Heart right ventricle (tissue), 16 donors: Measurements from ENCODE around the gene RBFOX2. TPM values are rescaled to one million over a fixed set of nuclear protein-coding genes. Genes with fewer than 3 reads are reported as not detected.

Experiments
- ATAC-seq, 8 donors: fragments of 200-7000 bp; cut with Tn5 transposase; one replicate each; pipeline ENCODE4 v1.9.1; 2020; ENCODE audit warnings: mild to moderate bottlenecking in 8 of 8, moderate library complexity in 8 of 8, moderate number of reproducible peaks in 1 of 8
- DNase-seq, 2 donors: peaks; one replicate each; pipeline ENCODE4 v3.0.0-alpha.2; 2020
- H3K27ac ChIP-seq, 10 donors: fragments of 200-600 bp; sonication (generic) in 2 of 10; one replicate each; pipeline versions ENCODE4 v1.5.0 to v1.8.0; 2020 to 2022; ENCODE audit warnings: mild to moderate bottlenecking in 3 of 10
- H3K27me3 ChIP-seq, 7 donors: fragments of 200-600 bp; one replicate each; pipeline ENCODE4 v1.8.0; 2021 to 2022; ENCODE audit warnings: mild to moderate bottlenecking in 2 of 7
- H3K36me3 ChIP-seq, 9 donors: fragments of 200-600 bp; sonication (generic) in 1 of 9; one replicate each; pipeline versions ENCODE4 v1.5.0 to v1.8.0; 2020 to 2022; ENCODE audit warnings: mild to moderate bottlenecking in 2 of 9
- H3K4me1 ChIP-seq, 9 donors: fragments of 200-600 bp; sonication (generic) in 1 of 9; one replicate each; pipeline versions ENCODE4 v1.5.0 to v1.8.0; 2020 to 2022; ENCODE audit warnings: mild to moderate bottlenecking in 4 of 9
- H3K4me3 ChIP-seq, 10 donors: fragments of 200-600 bp; sonication (generic) in 2 of 10; one replicate each; pipeline versions ENCODE4 v1.5.0 to v1.8.0; 2020 to 2022; ENCODE audit warnings: mild to moderate bottlenecking in 7 of 10, moderate library complexity in 2 of 10
- H3K9me3 ChIP-seq, 11 donors: fragments of 200-600 bp in 10 of 11; sonication (generic) in 2 of 11; one replicate each; pipeline versions ENCODE4 v1.5.0 to v1.8.0; 2013 to 2022; ENCODE audit warnings: mild to moderate bottlenecking in 2 of 11, control low read depth in 1 of 11, moderate library complexity in 1 of 11
- CTCF ChIP-seq, 9 donors: fragments of 200-600 bp; sonication (generic) in 2 of 9; IDR thresholded peaks; one replicate each; pipeline versions ENCODE4 v1.5.0 to v1.8.0; 2021 to 2022; ENCODE audit warnings: antibody characterized with exemption in 9 of 9, mild to moderate bottlenecking in 5 of 9, moderate library complexity in 1 of 9
- WGBS, 2 donors: extraction: QIAGEN DNeasy Blood & Tissue Kit; methylation state at CpG; one replicate each; pipeline ENCODE4 v1.1.7; 2013; ENCODE audit warnings: inconsistent platforms in 1 of 2; 5-methylcytosine and 5-hydroxymethylcytosine counted together
- intact Hi-C, 10 donors: fragments of 100-400 bp; cut with DNase I; formaldehyde crosslinking; loops; one replicate each; pipeline versions ENCODE4 v1.11.1 to v1.14.2; 2022
- polyA plus RNA-seq, 2 donors: library from polyadenylated mRNA; stranded (reverse); fragments of 200-250 nt; gene quantifications; one replicate each; pipeline ENCODE4 v1.2.3, GENCODE V29; 2013
- total RNA-seq, 10 donors: library from RNA; stranded (reverse); fragmentation: NEBNext Ultra II Directional in 3 of 10; extraction: Animal tissue kit (Norgen Biotek cat#: 25700) in 3 of 10; gene quantifications; one replicate each; pipeline versions ENCODE4 v1.2.1 to v1.2.4, GENCODE V29; 2021 to 2023
- donor health status: Arrhythmogenic right ventricular cardiomyopathy.
- donor health status: ischemic (EF 13 %, LVEDD 7.1; RV severe dilation, severe dysfunction).
- donor health status: healthy with polysubstance abuse.
- donor health status: DM: no; HTN: yes; CAD: no.
- donor health status: DM: no; HTN: no; CAD: no.
- donor health status: ischemic (EF 25% LVEDD 6.9; RV normal size, moderate dysfunction).
- donor health status: ischemic (EF 25% LVEDD 5.7; RV mildly dilated, moderate dysfunction).
- donor health status: healthy.
- donor health status: DM: yes; HTN: yes; CAD: no.
- donor health status: Ischemic cardiomyopathy.
- donor health status: ischemic (EF 35%, LVEDD 5.7; RV mildly dilated, moderate dysfunction).
- donor health status: nonischemic (EF 11% LVEDD 7.7; RV severe dilation, severe dysfunction).
- donor health status: DM: yes; HTN: yes; CAD: no.
- donor health status: PGD.
- donor health status: ischemic (EF 29% LVEDD 5.4; RV normal size, mild dysfunction).
- donor health status: nonischemic (EF 23%, LVEDD 6.1; RV moderate dilation, normal function).

The RBFOX2 gene
- total and polyA plus RNA-seq, 12 donors, result 18.0 to 105 (median 90.4) TPM

- peak in 4 of 8 donors; percentile 6 to 43 (median 24) for ATAC-seq
- intact Hi-C loops, result no loop called here
These were observed 128.0 kb downstream of the RBFOX2 start for GRCh38 chr22:35900483-35901168.

GRCh38 chr22:35899736-35900135, 128.9 kb downstream of the RBFOX2 start:
- no peak for TF ChIP-seq CTCF (IDR thresholded peaks at IDR 0.05)
- no peak for DNase-seq
- intact Hi-C loops, result no loop called here
- H3K27me3 ChIP-seq, result no peaks in the 10 kb centered on the region
- no peaks in the 10 kb centered on the region for H3K9me3 ChIP-seq
- no peaks in the 10 kb centered on the region for H3K36me3 ChIP-seq
- ATAC-seq, result no peak
- peak overlapping the region in 7 of 10 donors; percentile 9 to 53 (median 47) for H3K27ac ChIP-seq
- H3K4me1 ChIP-seq, result peaks cover 10 to 85% (median 48%) of the 10 kb centered on the region in 9 donors
- no peak overlapping the region for H3K4me3 ChIP-seq

More at GRCh38 chr22:35900483-35901168, 128.0 kb downstream of the RBFOX2 start:
- no peaks in the 10 kb centered on the region for H3K9me3 ChIP-seq
- H3K4me3 ChIP-seq, result no peak overlapping the region
- no peaks in the 10 kb centered on the region for H3K27me3 ChIP-seq
- H3K4me1 ChIP-seq, result peaks cover 8 to 85% (median 50%) of the 10 kb centered on the region in 9 donors
- 57 to 62% methylated on average over 5 of the region's 5 CpGs for WGBS, 2 donors
- no peaks in the 10 kb centered on the region for H3K36me3 ChIP-seq
- DNase-seq, result no peak
- no peak for TF ChIP-seq CTCF (IDR thresholded peaks at IDR 0.05)
- H3K27ac ChIP-seq, result peak overlapping the region in 7 of 10 donors; percentile 9 to 53 (median 47)

- WGBS, 2 donors, result 88 to 90% methylated on average over 7 of the region's 7 CpGs
- Histone ChIP-seq H3K4me3 (no peak overlapping the region), H3K27me3 (no peaks in the 10 kb centered on the region), H3K36me3 (no peaks in the 10 kb centered on the region), H3K4me1 (peaks cover 12 to 85% (median 54%) of the 10 kb centered on the region in 9 donors), H3K9me3 (no peaks in the 10 kb centered on the region), H3K27ac (peak overlapping the region in 4 of 10 donors; percentile 82 to 89 (median 85))
- DNase-seq, result no peak
- TF ChIP-seq CTCF (IDR thresholded peaks at IDR 0.05), result no peak
- no peak for ATAC-seq
- intact Hi-C loops, result no loop called here
These were observed 132.4 kb downstream of the RBFOX2 start for GRCh38 chr22:35896111-35896705.

- Histone ChIP-seq H3K4me3 (peak overlapping the region in 9 of 10 donors; percentile 31 to 55 (median 49)), H3K27me3 (no peaks in the 10 kb centered on the region), H3K4me1 (peaks cover 8 to 84% (median 43%) of the 10 kb centered on the region in 9 donors), H3K27ac (peak overlapping the region; percentile 67 to 91 (median 87)), H3K9me3 (no peaks in the 10 kb centered on the region), H3K36me3 (no peaks in the 10 kb centered on the region)
- intact Hi-C loops, result no loop called here
- DNase-seq (peak in 1 of 2 donors; percentile 69), ATAC-seq (peak; percentile 93 to 96 (median 94))
- no peak for TF ChIP-seq CTCF (IDR thresholded peaks at IDR 0.05)
- WGBS, 2 donors, result 44 to 56% methylated on average over 7 of the region's 7 CpGs
These were observed 133.5 kb downstream of the RBFOX2 start for GRCh38 chr22:35894937-35895708.
